ENCODE data around the gene CDC25C. TPM values are rescaled to one million over a fixed set of nuclear protein-coding genes. Genes with fewer than 3 reads are reported as not detected.

CDC25C gene
- total and polyA plus RNA-seq, 4 donors = 0.25 to 3.0 (median 0.41) TPM

DNA sequence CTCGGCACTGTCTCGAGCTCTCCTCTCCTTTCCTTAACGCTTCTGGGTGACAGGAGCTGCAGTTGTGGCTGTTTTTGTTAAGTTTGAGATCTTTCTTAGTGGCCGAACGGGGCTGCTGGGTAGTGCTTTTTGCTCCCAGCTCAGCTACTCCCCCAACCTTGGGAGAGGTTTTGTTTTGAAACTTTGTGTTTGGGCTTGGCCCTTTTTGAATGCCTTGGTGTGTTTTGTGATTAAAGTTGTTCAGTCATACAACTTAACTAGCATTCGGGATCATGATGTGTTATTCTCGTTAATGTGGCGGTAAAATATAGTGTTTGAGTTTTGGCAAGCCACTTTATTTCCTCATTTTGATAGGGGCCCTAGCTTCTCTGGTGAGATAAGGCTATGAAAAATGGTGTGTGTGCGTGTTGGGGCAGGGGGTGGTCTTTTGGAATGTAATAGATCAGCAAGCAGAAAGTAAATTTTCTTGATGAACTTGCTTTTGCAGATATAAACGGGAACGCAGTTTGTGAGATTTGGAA lies 22.0 kb upstream of the CDC25C start:
- Histone ChIP-seq H3K9me3 (ENCODE audit: control insufficient read depth in 4 of 4, insufficient read depth in 3 of 4, low read length in 3 of 4) (peaks cover 0 to 5% (median 0%) of the 10 kb centered on the region in 4 donors), H3K27me3 (ENCODE audit: control insufficient read depth in 3 of 3, insufficient read depth in 3 of 3, low read length in 2 of 3) (no peaks in the 10 kb centered on the region), H3K27ac (ENCODE audit: low read depth in 1 of 2, low read length in 1 of 2) (peak overlapping the region; percentile 92 to 99), H3K4me1 (ENCODE audit: control insufficient read depth in 5 of 5, insufficient read depth in 5 of 5, low read length in 5 of 5) (peaks cover 0 to 20% (median 4%) of the 10 kb centered on the region in 5 donors), H3K4me3 (peak overlapping the region; percentile 84), H3K9ac (ENCODE audit: insufficient read depth in 1 of 2, low read length in 2 of 2) (peak overlapping the region; percentile 82 to 88), H3K36me3 (ENCODE audit: control insufficient read depth in 4 of 4, insufficient read depth in 4 of 4, low read length in 4 of 4) (peaks cover 0 to 9% (median 8%) of the 10 kb centered on the region in 4 donors)
- 0 to 1% methylated on average over 11 of the region's 11 CpGs for WGBS, 2 donors
- ATAC-seq (ENCODE audit: insufficient read depth, low FRiP score) (no peak), DNase-seq (peak; percentile 25 to 85 (median 80))
- TF ChIP-seq, protein P1, sequence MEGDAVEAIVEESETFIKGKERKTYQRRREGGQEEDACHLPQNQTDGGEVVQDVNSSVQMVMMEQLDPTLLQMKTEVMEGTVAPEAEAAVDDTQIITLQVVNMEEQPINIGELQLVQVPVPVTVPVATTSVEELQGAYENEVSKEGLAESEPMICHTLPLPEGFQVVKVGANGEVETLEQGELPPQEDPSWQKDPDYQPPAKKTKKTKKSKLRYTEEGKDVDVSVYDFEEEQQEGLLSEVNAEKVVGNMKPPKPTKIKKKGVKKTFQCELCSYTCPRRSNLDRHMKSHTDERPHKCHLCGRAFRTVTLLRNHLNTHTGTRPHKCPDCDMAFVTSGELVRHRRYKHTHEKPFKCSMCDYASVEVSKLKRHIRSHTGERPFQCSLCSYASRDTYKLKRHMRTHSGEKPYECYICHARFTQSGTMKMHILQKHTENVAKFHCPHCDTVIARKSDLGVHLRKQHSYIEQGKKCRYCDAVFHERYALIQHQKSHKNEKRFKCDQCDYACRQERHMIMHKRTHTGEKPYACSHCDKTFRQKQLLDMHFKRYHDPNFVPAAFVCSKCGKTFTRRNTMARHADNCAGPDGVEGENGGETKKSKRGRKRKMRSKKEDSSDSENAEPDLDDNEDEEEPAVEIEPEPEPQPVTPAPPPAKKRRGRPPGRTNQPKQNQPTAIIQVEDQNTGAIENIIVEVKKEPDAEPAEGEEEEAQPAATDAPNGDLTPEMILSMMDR (IDR thresholded peaks at IDR 0.05; ENCODE audit: control extremely low read depth, extremely low read depth) = no peak

DNA sequence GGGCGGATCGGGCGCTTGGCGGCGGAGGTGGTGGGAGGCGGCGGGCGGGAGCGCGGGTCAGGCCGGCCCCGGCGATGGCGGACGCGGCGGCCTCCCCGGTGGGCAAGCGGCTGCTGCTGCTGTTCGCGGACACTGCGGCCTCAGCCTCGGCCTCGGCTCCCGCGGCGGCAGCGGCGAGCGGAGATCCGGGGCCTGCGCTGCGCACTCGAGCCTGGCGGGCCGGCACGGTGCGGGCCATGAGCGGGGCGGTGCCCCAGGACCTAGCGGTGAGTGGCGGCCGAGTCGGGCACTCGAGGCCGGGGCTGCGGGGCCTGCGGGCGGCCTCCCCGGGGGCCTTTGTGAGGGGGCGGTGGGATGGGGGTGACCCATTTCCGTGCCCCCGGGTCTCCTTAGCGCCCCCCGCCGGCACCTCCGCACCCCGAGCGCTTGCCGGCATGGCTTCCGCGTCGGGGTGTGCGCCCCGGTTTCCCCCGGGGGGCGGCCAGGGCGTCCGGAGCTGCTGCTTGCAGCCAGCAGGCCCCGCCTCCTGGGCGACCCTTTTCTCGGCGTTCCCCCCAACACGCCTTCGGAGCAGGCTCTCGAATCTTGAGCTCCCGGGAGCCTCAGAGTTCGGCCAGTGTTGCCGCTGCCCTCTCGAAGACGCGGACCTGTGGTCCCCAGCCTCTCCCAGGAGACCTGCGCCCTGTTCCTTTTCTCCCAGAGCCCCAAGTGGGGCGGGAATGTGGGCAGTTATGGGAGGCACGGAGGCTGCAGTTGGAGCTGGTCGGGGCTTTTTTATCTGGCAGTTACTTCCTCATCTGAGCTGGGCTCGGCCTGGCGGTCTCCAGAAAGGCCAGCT lies 21.3 kb upstream of the CDC25C start:
- peak; percentile 67 for ATAC-seq (ENCODE audit: insufficient read depth, low FRiP score)
- H3K4me3 ChIP-seq = peak overlapping the region; percentile 84
- H3K27ac ChIP-seq (ENCODE audit: low read depth in 1 of 2, low read length in 1 of 2) = peak overlapping the region; percentile 92 to 99
- no peaks in the 10 kb centered on the region for H3K27me3 ChIP-seq (ENCODE audit: control insufficient read depth in 3 of 3, insufficient read depth in 3 of 3, low read length in 2 of 3)
- peaks cover 0 to 20% (median 4%) of the 10 kb centered on the region in 5 donors for H3K4me1 ChIP-seq (ENCODE audit: control insufficient read depth in 5 of 5, insufficient read depth in 5 of 5, low read length in 5 of 5)
- H3K9ac ChIP-seq (ENCODE audit: insufficient read depth in 1 of 2, low read length in 2 of 2) = peak overlapping the region; percentile 82 to 88
- H3K36me3 ChIP-seq (ENCODE audit: control insufficient read depth in 4 of 4, insufficient read depth in 4 of 4, low read length in 4 of 4) = peaks cover under 1 to 14% (median 9%) of the 10 kb centered on the region in 4 donors
- 0 to 1% methylated on average over 68 to 85 of the region's 88 CpGs for WGBS, 2 donors
- DNase-seq = peak; percentile 71 to 80 (median 80)
- TF ChIP-seq, protein P1 (IDR thresholded peaks at IDR 0.05; ENCODE audit: control extremely low read depth, extremely low read depth) = no peak
- H3K9me3 ChIP-seq (ENCODE audit: control insufficient read depth in 4 of 4, insufficient read depth in 3 of 4, low read length in 3 of 4) = peaks cover 0 to 5% (median 0%) of the 10 kb centered on the region in 4 donors

DNA sequence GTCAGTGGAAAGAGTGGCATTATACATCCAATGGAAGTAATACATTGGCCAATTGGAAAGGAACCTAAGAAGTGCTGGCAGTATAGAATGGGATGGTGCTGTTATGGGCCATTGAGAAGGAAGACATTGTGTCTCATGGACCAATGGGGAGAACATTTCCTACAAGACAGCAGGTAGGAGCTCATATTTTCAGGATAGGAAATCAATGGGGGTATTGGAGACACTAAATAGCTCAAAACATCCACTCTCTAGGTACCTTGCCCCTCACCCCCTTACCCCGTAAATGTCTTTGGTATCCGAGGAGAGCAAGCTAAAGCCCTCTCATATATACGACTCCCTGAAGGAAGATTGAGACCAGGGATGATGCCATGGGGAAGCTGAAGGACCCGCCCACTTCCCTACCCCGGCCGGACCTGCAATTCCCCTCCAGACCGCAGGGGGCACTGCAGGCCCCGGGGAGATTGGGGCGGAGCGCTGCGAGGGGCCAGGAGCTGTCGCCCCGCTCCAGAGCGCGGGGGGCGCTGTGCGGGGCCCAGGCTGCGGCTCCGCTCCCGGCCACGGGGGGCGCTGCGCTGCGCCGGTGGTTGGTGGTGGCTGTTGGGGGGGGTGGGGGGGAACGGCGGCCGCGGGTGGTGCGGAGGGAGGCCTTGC lies 20.6 kb upstream of the CDC25C start, which contains the start of gene KDM3B:
KDM3B (plus strand) TSS at position 615 of the 651 bp plus-strand sequence. CDS start 111 bp downstream, outside the sequence.
- Histone ChIP-seq H3K27ac (ENCODE audit: low read depth in 1 of 2, low read length in 1 of 2) (peak within 1 kb of the TSS; percentile 92 to 99), H3K4me1 (ENCODE audit: control insufficient read depth in 5 of 5, insufficient read depth in 5 of 5, low read length in 5 of 5) (peaks cover 0 to 20% (median 4%) of the 10 kb centered on the region in 5 donors), H3K9ac (ENCODE audit: insufficient read depth in 1 of 2, low read length in 2 of 2) (peak within 1 kb of the TSS; percentile 82 to 88), H3K36me3 (ENCODE audit: control insufficient read depth in 4 of 4, insufficient read depth in 4 of 4, low read length in 4 of 4) (peaks cover 3 to 17% (median 14%) of the 10 kb centered on the region in 4 donors), H3K9me3 (ENCODE audit: control insufficient read depth in 4 of 4, insufficient read depth in 3 of 4, low read length in 3 of 4) (peaks cover 0 to 5% (median 0%) of the 10 kb centered on the region in 4 donors), H3K4me3 (peak within 1 kb of the TSS; percentile 84), H3K27me3 (ENCODE audit: control insufficient read depth in 3 of 3, insufficient read depth in 3 of 3, low read length in 2 of 3) (no peaks in the 10 kb centered on the region)
- TF ChIP-seq, protein P1 (IDR thresholded peaks at IDR 0.05; ENCODE audit: control extremely low read depth, extremely low read depth) = peak; percentile 99
- peak; percentile 96 for ATAC-seq (ENCODE audit: insufficient read depth, low FRiP score)
- 7 to 12% methylated on average over 16 to 30 of the region's 30 CpGs for WGBS, 2 donors
- peak; percentile 85 to 94 (median 91) for DNase-seq
